GM12872 (cell line): Measurements from ENCODE around the gene OPN1MW2.
"Not testable (repeated sequence)": the region's sequence is repeated elsewhere in the genome, so short reads cannot be mapped to it uniquely, and the experiment has no call there.

Experiments used
- TF ChIP-seq, protein P1 (sequence below): IDR thresholded peaks from 3 replicates; pipeline ENCODE4 v1.5.1; 2011; ENCODE audit warnings: low read depth, mild to moderate bottlenecking, low read length, moderate library complexity; ENCODE audit not compliant: insufficient read depth

The OPN1MW2 gene

GRCh38 chrX:154219456-154219855, at the start of gene OPN1MW2:
Gene OPN1MW2, plus strand, starts transcription at chrX:154219756. Its CDS starts 60 bp downstream, at chrX:154219816.
- TF ChIP-seq, protein P1, sequence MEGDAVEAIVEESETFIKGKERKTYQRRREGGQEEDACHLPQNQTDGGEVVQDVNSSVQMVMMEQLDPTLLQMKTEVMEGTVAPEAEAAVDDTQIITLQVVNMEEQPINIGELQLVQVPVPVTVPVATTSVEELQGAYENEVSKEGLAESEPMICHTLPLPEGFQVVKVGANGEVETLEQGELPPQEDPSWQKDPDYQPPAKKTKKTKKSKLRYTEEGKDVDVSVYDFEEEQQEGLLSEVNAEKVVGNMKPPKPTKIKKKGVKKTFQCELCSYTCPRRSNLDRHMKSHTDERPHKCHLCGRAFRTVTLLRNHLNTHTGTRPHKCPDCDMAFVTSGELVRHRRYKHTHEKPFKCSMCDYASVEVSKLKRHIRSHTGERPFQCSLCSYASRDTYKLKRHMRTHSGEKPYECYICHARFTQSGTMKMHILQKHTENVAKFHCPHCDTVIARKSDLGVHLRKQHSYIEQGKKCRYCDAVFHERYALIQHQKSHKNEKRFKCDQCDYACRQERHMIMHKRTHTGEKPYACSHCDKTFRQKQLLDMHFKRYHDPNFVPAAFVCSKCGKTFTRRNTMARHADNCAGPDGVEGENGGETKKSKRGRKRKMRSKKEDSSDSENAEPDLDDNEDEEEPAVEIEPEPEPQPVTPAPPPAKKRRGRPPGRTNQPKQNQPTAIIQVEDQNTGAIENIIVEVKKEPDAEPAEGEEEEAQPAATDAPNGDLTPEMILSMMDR = not testable (repeated sequence)

DNA sequence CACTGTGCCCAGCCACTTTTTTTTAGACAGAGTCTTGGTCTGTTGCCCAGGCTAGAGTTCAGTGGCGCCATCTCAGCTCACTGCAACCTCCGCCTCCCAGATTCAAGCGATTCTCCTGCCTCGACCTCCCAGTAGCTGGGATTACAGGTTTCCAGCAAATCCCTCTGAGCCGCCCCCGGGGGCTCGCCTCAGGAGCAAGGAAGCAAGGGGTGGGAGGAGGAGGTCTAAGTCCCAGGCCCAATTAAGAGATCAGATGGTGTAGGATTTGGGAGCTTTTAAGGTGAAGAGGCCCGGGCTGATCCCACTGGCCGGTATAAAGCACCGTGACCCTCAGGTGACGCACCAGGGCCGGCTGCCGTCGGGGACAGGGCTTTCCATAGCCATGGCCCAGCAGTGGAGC, 37.3 kb upstream of the OPN1MW2 start, which contains the start of gene OPN1MW:
Gene OPN1MW (plus strand): TSS at position 301 of the 400 bp plus-strand sequence. CDS start 82 bp downstream, at position 383.
- TF ChIP-seq, protein P1 = not testable (repeated sequence)

- TF ChIP-seq, protein P1 = not testable (repeated sequence)
Observed at GRCh38 chrX:154257282-154257681, 37.7 kb downstream of the OPN1MW2 start, which contains the start of gene OPN1MW3. Gene OPN1MW3, plus strand, starts transcription at chrX:154257582. Its CDS starts 38 bp downstream, at chrX:154257620.
